VCaP (cell line): ENCODE measurements around the gene FRMD8.

Experiments used
- H3K27ac ChIP-seq: fragments of 450-650 bp; 2 replicates; pipeline ENCODE4 v1.5.1; 2017
- TF ChIP-seq, protein P1 (sequence below): fragments of 450-650 bp; conservative IDR thresholded peaks from 2 replicates; pipeline ENCODE4 v1.5.1; 2017; ENCODE audit warnings: mild to moderate bottlenecking, moderate library complexity

Gene FRMD8

DNA sequence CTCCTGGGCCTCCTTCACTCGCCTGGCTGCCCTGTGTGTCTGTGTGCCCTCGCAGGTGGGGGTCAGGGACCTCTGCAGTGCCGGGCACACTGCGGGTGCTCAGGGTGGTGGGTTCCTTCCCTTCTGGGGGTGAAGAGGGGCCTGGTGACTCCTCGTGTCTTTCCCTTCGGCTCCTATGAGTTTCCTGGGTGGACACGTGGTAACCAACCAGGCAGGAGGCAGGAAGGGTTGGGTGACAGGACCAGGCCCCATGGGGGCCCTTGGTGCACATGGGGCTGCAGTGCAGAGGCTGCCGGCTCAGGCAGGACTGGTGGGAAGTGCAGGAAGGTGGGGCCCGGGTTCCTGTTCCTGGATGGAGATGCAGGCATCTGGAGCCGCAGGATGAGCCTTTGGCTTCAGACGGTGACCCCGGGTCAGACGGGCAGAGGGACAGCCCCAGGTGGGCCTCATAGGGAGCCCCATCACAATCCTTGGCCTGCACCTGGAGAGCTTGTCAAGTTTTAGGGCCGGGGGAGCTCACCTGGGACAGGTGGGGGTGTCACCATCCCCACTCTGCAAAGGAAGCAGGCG is 9.6 kb downstream of the FRMD8 start:
- no peak overlapping the region; the same call in 1 of the 2 replicates for H3K27ac ChIP-seq
- TF ChIP-seq, protein P1, sequence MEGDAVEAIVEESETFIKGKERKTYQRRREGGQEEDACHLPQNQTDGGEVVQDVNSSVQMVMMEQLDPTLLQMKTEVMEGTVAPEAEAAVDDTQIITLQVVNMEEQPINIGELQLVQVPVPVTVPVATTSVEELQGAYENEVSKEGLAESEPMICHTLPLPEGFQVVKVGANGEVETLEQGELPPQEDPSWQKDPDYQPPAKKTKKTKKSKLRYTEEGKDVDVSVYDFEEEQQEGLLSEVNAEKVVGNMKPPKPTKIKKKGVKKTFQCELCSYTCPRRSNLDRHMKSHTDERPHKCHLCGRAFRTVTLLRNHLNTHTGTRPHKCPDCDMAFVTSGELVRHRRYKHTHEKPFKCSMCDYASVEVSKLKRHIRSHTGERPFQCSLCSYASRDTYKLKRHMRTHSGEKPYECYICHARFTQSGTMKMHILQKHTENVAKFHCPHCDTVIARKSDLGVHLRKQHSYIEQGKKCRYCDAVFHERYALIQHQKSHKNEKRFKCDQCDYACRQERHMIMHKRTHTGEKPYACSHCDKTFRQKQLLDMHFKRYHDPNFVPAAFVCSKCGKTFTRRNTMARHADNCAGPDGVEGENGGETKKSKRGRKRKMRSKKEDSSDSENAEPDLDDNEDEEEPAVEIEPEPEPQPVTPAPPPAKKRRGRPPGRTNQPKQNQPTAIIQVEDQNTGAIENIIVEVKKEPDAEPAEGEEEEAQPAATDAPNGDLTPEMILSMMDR = no peak

DNA sequence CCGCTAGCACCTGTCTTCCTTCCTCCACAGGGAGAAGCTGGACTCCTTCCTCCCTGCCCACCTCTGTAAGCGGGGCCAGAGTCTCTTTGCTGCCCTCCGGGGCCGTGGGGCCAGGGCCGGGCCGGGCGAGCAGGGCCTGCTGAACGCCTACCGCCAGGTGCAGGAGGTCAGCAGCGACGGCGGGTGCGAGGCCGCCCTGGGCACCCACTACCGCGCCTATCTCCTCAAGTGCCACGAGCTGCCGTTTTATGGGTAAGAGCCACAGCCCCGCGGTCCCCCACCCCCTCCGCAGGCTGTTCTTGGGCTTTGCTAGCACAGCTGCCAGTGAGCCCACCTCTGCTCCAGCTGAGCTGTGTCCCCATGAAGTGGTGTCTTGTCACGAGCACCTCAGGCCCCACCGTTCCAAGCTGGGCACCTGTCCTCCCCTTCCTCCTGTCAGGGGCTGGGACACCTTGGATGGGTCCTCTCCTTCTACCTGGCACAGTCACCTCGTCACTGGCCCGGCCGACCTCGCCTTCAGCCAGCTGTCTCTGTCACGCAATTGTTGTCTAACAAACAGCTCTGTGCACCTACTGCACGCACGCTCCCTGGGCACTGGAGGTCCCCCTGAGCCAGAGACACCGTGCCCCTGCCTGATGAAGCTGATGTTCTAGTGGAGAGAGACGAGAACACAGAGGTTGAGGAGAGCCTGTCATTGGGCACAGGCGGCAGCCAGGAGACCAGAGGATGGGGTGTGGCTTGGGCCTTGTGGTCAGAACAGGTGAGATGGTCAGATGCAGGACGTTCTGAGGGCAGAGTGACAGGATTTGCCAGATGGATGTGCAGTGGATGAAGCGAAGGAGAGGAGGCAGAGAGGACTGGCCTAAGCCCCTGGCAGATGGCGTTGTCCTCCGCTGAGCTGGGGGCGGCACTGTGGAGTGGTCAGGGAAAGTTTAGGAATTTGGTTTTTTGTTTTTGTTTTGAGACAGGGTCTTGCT is 10.6 kb downstream of the FRMD8 start:
- H3K27ac ChIP-seq = peak overlapping the region; percentile 1; the same call in 1 of the 2 replicates
- TF ChIP-seq, protein P1 = no peak

DNA sequence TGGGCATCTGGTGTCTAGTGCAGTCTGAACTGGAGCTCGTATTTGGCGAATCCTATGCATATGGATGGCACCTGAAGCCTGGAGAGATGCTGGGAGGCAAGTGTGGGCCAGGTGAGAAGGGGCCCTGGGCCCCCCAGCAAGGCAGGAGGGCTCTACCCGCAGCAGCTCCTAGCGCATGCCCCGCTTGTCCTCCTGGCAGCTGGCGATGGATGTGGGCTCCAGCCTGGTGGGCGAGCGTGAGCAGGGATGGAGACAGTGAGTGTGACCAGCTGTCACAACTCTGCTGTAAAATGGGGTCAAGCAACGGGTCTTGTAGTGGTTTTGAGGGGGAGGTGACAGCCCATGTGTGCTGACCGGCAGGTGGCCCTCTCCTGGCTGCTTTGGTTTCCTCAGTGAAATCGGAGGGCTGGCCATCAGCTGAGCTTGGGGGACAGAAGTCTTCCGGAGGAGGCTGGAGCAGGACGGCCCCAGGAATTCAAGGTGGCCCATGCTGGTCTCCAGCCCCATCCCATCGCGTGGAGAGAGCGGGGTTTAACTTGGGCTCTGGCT is 12.0 kb downstream of the FRMD8 start:
- H3K27ac ChIP-seq = no peak overlapping the region

DNA sequence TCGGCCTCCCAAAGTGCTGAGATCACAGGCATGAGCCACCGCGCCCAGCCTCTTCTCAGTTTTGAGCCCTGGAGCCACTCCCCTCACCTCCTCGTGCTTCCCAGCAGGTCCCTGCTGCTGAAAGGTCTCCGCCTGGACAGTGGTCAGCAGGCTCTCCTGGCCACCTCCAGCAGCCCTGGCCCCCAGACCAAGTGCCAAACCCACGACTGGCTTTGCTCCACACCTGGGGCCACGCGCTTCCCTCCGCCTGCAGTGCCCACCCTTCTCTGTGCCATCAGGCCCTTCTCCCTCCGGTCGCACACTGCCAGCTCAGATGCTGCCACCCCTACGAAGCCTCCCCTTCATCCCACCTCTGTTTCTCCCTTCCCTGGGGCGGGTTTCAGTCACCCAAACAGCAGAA is 12.8 kb downstream of the FRMD8 start:
- TF ChIP-seq, protein P1 = no peak
- no peak overlapping the region for H3K27ac ChIP-seq

More for the DNA sequence above, 12.0 kb downstream of the FRMD8 start:
- TF ChIP-seq, protein P1 = no peak; the same call in 1 of the 2 replicates

DNA sequence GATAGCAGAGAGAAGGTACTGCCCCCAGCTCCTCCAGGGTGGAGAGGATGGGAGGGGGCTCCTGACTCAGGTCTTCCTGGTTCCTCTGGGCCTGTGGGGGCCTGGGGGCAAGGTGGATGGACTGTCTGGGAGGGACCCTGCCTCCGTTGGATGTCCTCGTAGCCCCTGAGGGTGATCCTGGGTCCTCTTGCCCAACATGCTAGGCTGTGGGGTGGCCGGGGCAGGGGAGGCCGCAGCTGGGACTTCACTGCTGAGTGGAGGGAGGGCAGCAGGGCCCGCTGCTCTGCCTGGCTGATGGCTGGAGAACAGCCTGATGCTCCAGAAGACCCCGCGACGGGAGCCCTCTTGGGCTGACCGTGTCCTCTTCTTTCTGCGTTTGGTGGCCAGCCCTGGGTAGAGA is 13.4 kb downstream of the FRMD8 start:
- TF ChIP-seq, protein P1 = no peak
- no peak overlapping the region for H3K27ac ChIP-seq

DNA sequence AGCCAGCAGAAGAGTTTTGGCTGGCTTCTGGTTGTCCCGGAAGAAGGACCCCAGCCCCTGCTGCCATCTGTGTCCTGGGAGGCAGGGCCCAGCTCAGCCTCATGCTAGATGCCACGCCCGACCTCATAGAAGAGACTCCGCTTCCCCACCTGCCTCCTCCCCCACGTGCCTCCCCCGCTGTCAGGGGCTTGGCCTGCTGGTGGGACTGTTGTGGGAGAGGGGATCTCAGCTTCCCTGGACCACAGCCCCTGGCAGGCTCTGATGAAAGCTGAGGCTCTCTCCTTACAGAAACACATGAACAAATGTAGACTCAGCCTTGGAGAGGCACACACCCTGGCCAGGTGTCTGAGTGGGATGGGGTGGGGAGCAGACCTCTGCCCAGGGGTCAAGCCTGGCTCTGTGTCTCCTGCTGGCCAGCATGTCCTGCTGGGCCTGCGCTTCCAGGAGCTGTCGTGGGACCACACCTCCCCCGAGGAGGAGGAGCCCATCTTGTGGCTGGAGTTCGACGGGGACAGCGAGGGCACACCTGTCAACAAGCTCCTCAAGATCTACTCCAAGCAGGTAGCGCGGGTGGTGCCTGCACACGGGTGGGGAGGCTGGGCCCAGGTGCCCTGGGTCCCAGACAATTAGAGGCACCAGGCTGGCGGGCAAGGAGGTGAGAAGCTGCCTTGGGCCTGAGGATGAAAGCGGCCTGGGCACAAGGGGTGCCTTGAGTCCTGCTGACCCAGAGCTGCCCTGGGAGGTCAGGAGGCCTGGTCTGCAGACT is 14.1 kb downstream of the FRMD8 start:
- no peak overlapping the region for H3K27ac ChIP-seq
- TF ChIP-seq, protein P1 = no peak
